ENCODE results near the gene VPREB3. TPM values are rescaled to one million over a fixed set of nuclear protein-coding genes. Genes with fewer than 3 reads are reported as not detected.

VPREB3 gene
- total and polyA plus RNA-seq, 2 of the 8 experiments (the other 6 are each of a cell fraction or from before 2014, with no cell fraction given): 0.52 to 4.6 TPM

DNA sequence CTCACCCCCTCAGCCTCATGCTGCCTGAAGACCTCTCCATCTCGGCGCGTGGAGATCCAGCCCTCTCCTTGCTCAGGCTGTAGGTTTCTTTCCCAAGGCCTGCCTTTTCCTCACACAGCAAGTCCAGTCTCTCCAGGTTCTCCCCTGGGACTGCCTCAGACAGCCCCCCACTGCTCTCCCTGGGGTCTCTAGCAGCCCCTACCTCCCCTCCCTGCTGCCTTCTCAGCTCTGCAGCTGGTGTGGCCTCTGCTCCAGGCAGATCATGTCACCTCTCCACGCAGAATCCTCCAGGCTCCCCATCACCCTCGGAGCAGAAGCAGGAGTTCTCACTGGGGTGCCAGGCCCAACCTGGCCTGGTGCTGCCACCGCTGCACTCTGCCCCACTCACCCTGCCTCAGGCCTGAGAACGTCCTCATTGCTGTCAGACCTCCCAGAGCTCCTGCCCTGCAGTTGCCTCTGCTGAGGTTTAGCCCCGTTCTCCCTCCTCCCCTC is 47.7 kb upstream of the VPREB3 start:
- Histone ChIP-seq H2BK15ac (ENCODE audit: low read length) (no peak overlapping the region), H3K4me3 (ENCODE audit: extremely low read depth in 1 of 4, insufficient read depth in 2 of 4, low read depth in 3 of 4, low read length in 4 of 4) (no peak overlapping the region), H3K56ac (replicated peaks; ENCODE audit: insufficient read length, low read depth, low read length) (no peak overlapping the region), H3K27ac (ENCODE audit: low read depth, low read length) (no peak overlapping the region), H3K4me1 (replicated peaks in 1 of 4; ENCODE audit: control insufficient read depth in 3 of 4, insufficient read depth in 4 of 4, low read length in 3 of 4) (no peaks in the 10 kb centered on the region), H4K8ac (ENCODE audit: extremely low read depth, insufficient read depth, low read length) (no peak overlapping the region), H2BK20ac (ENCODE audit: low read length) (no peak overlapping the region), H3K4me2 (ENCODE audit: insufficient read depth in 1 of 2, low read depth in 2 of 2, low read length in 2 of 2) (no peak overlapping the region), H4K5ac (ENCODE audit: insufficient read length, low read depth, low read length) (no peak overlapping the region), H2AK5ac (ENCODE audit: low read depth, low read length) (no peak overlapping the region), H3K27me3 (replicated peaks in 1 of 4; ENCODE audit: control insufficient read depth in 3 of 4, extremely low read depth in 1 of 4, insufficient read depth in 3 of 4, low read length in 3 of 4) (no peaks in the 10 kb centered on the region), H3K14ac (ENCODE audit: insufficient read length) (no peak overlapping the region), H3K23me2 (ENCODE audit: low read depth, low read length) (no peaks in the 10 kb centered on the region), H2BK12ac (ENCODE audit: low read depth, low read length) (no peak overlapping the region), H4K91ac (replicated peaks; ENCODE audit: insufficient read length, low read length) (no peak overlapping the region), H3K23ac (ENCODE audit: insufficient read length) (no peak overlapping the region), H3K4ac (replicated peaks; ENCODE audit: insufficient read length, low read depth, low read length) (no peak overlapping the region), H3K9ac (replicated peaks in 1 of 4; ENCODE audit: extremely low read depth in 1 of 4, low read depth in 3 of 4, low read length in 3 of 4) (no peak overlapping the region), H3K79me1 (ENCODE audit: low read depth, low read length) (no peaks in the 10 kb centered on the region; the same call in 1 of the 2 replicates), H3K36me3 (ENCODE audit: control insufficient read depth in 2 of 4, insufficient read depth in 4 of 4, low read length in 3 of 4) (peaks cover 22 to 65% (median 50%) of the 10 kb centered on the region in 4 experiments; a peak in 6 of 8 replicates), H3K79me2 (ENCODE audit: control insufficient read depth in 1 of 2, insufficient read depth in 2 of 2, low read length in 2 of 2) (no peaks in the 10 kb centered on the region), H3K18ac (ENCODE audit: extremely low read depth, low read length) (no peak overlapping the region), H2AFZ (ENCODE audit: low read length) (no peak overlapping the region), H2BK120ac (replicated peaks; ENCODE audit: low read depth, low read length) (no peak overlapping the region), H2BK5ac (ENCODE audit: low read depth, low read length) (no peak overlapping the region), H3K9me3 (ENCODE audit: insufficient read depth in 2 of 2, low read depth in 1 of 2, low read length in 1 of 2) (no peaks in the 10 kb centered on the region), H4K20me1 (replicated peaks in 1 of 2; ENCODE audit: control insufficient read depth in 1 of 2, insufficient read depth in 2 of 2, low read length in 2 of 2) (peaks cover 0 to 19% of the 10 kb centered on the region in 2 experiments)
- ChIA-PET POLR2A (ENCODE audit: partially characterized antibody) (interaction anchor here (0.5 to 1.7 kb wide), 4 partner anchors 8 to 13 kb away, joined by 3 to 8 read pairs (median 4); no protein-coding TSS in a partner anchor), CTCF (ENCODE audit: partially characterized antibody) (interaction anchor here (0.5 to 1.6 kb wide), 4 partner anchors 12 to 511 kb away, joined by 3 to 4 read pairs (median 4); no protein-coding TSS in a partner anchor)
- WGBS, 2 experiments (ENCODE audit: extremely low coverage in 1 of 2, insufficient coverage in 1 of 2, insufficient read length in 1 of 2, insufficient replicate concordance in 2 of 2, low coverage in 1 of 2, low lambda C conversion rate in 2 of 2, missing lambda C conversion rate in 1 of 2): 93% methylated on average over 7 of the region's 8 CpGs; no CpG with 5 or more reads in 1 of the 2 experiments
- DNase-seq (ENCODE audit: low read depth in 1 of 2, low spot score in 2 of 2) (no peak), FAIRE-seq (no peak)
- TF ChIP-seq PHF8 (conservative IDR thresholded peaks at IDR 0.05; ENCODE audit: low read depth, low read length): no peak
- no peak for TF ChIP-seq SP2 (IDR thresholded peaks at IDR 0.05; ENCODE audit: low read length)
- no peak for TF ChIP-seq NRF1 (IDR thresholded peaks at IDR 0.05; ENCODE audit: low read depth, low read length)
- TF ChIP-seq TEAD4 (IDR thresholded peaks at IDR 0.05; ENCODE audit: low read depth, low read length): no peak
